ENCODE data around the gene DHCR24. TPM values are rescaled to one million over a fixed set of nuclear protein-coding genes. Genes with fewer than 3 reads are reported as not detected.
A peak's percentile ranks its signal among the peaks of the same experiment; 100 is the strongest.

DHCR24 gene
- total RNA-seq, 1 donor from 2014 or later = 96.4 TPM

DNA sequence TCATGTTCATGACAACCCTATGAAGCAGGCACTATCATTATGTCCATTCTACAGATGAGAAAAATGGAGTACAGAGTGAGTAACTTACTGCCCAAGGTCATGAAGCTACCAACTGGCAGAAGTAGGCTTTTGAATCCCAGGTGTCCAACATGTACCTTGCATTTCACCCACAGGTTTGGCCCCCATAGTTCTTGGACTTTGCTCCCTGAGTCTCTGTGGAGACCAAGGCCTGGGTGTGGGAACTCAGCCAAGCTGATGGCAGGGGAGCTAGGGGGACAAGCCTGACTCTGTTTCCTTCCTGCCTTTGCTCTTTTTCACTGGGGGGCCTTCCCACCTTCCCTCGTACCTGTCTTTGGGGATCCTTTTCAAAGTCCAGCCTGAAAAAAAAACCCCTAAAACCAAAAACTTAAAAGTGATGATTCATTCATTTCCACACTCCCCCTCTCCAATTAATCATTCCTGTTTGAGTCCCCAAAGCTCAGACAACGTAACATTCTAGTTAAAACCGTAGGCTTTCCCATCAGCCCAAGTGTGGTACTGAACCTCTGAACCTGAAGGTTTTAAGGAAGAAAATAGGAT, 77.4 kb downstream of the DHCR24 start:
- Mint-ChIP-seq H3K36me3 (no peaks in the 10 kb centered on the region), H3K9me3 (no peaks in the 10 kb centered on the region), H3K27me3 (ENCODE audit: low read depth) (peaks cover 2% of the 10 kb centered on the region), H3K27ac (no peak overlapping the region), H3K4me1 (no peaks in the 10 kb centered on the region), H3K4me3 (no peak overlapping the region)
- no peak for DNase-seq (ENCODE audit: low spot score in 2 of 2, unreplicated experiment in 2 of 2)
- TF ChIP-seq, protein P1, sequence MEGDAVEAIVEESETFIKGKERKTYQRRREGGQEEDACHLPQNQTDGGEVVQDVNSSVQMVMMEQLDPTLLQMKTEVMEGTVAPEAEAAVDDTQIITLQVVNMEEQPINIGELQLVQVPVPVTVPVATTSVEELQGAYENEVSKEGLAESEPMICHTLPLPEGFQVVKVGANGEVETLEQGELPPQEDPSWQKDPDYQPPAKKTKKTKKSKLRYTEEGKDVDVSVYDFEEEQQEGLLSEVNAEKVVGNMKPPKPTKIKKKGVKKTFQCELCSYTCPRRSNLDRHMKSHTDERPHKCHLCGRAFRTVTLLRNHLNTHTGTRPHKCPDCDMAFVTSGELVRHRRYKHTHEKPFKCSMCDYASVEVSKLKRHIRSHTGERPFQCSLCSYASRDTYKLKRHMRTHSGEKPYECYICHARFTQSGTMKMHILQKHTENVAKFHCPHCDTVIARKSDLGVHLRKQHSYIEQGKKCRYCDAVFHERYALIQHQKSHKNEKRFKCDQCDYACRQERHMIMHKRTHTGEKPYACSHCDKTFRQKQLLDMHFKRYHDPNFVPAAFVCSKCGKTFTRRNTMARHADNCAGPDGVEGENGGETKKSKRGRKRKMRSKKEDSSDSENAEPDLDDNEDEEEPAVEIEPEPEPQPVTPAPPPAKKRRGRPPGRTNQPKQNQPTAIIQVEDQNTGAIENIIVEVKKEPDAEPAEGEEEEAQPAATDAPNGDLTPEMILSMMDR (IDR thresholded peaks at IDR 0.05; ENCODE audit: unreplicated experiment) = no peak

DNA sequence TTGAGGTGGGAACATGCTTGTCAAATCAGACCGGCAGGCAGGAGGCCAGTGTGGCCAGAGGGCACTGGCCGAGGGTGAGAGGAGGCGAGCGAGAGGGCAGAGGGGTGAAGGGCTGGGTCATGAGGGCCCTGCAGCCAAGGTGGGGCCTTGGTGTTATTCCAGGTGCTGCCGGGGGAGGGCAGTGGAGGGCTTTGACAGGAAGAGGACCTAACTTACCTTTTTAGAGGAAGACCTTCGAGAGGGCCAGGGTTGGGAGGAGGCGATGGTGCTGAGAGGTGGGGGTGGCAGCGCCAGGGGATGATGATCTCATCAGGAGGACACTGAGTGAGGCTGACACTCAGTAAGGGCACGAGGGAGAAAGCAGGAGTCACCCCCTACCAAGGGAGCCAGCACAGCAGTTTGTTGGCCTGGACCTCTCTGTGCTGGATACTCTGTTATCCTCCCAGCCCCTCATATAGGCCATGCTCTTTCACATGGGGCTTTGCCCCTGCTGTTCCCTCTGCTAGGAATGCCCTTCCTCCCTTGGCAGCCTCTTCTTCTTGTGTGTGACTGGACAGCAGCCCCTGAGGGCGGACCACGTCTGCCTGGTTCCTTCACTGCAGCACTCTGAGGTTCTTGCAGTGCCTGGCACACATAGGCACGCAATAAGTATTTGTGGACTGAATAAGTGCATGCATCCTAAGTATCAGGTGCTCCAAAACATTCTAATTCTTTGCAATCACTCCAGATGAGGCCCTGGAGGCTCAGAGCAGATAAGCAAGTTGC, 78.4 kb downstream of the DHCR24 start:
- Mint-ChIP-seq H3K4me1 (no peaks in the 10 kb centered on the region), H3K27me3 (ENCODE audit: low read depth) (peaks cover 3% of the 10 kb centered on the region), H3K9me3 (no peaks in the 10 kb centered on the region), H3K27ac (peak overlapping the region; percentile 43), H3K36me3 (no peaks in the 10 kb centered on the region), H3K4me3 (no peak overlapping the region)
- TF ChIP-seq, protein P1 (IDR thresholded peaks at IDR 0.05; ENCODE audit: unreplicated experiment) = no peak
- peak in 1 of 2 experiments; percentile 29 for DNase-seq (ENCODE audit: low spot score in 2 of 2, unreplicated experiment in 2 of 2)

DNA sequence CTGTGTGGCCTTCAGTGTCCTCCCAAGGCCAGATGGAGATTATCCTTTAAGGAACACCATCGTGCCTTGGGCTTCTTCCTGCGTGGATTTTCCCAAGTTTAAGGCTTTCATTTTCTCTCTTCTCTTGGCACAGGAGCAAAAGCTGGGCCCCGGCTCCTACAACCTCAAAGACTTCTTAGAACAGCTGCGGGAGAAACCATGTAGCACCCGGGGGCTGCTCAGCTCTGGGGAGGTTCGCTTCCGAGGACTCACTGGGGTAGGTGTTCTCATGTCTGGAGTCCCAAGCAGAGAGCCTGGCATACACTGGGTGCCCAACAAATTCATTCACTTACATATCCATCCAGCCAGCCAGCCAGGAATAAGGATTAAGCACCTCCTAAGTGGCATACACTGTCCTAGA, 79.2 kb downstream of the DHCR24 start:
- no peaks in the 10 kb centered on the region for H3K36me3 Mint-ChIP-seq
- peaks cover 7% of the 10 kb centered on the region for H3K27me3 Mint-ChIP-seq (ENCODE audit: low read depth)
- TF ChIP-seq, protein P1 (IDR thresholded peaks at IDR 0.05; ENCODE audit: unreplicated experiment) = no peak
- peak in 1 of 2 experiments; percentile 13 for DNase-seq (ENCODE audit: low spot score in 2 of 2, unreplicated experiment in 2 of 2)
- no peak overlapping the region for H3K27ac Mint-ChIP-seq
- no peak overlapping the region for H3K4me3 Mint-ChIP-seq
- H3K9me3 Mint-ChIP-seq = no peaks in the 10 kb centered on the region
- no peaks in the 10 kb centered on the region for H3K4me1 Mint-ChIP-seq

DNA sequence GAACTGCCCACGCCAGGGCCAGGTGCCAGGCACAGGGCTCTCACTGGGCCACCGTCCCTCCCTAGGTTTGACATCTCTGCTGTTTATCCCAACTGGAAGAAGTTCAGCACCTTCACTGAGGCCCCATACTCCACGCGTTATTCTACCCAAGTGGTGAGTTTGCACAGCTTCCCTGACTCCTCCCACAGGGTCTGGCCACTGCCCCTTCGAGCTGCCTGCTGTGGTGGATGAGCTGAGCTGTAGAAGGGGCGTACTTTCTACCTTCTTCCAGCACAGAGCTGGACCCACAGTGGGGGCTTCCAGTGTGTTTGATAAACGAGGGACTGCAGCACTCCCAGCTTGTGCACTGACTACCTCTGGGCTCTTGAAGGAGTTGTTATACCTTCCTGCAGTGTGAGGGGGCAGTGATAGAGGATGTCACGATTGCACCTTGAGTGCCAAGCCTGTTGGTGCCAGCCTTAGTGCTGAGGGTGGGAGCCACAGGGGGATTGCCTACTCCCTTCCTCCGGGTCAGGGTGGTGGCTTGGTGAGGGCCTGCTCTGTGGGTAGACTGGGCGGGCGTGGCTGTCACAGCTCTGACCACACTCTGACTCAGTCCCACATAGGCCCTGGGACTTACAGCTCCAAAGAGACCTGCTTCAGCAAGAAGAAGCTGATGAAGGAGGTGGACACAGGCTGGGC, 79.9 kb downstream of the DHCR24 start:
- Mint-ChIP-seq H3K9me3 (no peaks in the 10 kb centered on the region), H3K36me3 (no peaks in the 10 kb centered on the region), H3K4me1 (no peaks in the 10 kb centered on the region), H3K27ac (no peak overlapping the region), H3K27me3 (ENCODE audit: low read depth) (peaks cover 7% of the 10 kb centered on the region), H3K4me3 (no peak overlapping the region)
- peak in 1 of 2 experiments; percentile 33 for DNase-seq (ENCODE audit: low spot score in 2 of 2, unreplicated experiment in 2 of 2)
- TF ChIP-seq, protein P1 (IDR thresholded peaks at IDR 0.05; ENCODE audit: unreplicated experiment) = no peak

DNA sequence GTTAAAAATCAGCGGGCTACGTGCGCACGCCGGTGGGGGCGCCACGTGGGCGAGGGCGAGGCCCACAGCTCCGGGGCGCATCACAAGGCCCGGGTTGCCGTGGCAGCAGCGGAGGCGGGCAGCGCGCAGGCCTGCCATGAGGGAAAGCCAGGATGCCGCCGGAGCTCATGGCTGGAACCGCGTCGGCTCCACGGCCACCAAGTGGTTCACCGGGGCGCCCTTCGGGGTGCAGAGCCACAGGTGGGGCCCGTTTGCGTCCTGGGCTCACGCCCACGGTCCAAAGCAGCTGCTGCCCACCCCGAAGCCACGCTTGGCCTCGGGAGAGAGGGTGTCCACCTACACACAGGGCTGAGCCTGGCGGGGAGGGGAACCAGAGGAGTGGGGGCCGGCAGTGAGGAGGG, 81.0 kb downstream of the DHCR24 start:
- Mint-ChIP-seq H3K36me3 (no peaks in the 10 kb centered on the region), H3K4me1 (peaks cover 1% of the 10 kb centered on the region), H3K4me3 (no peak overlapping the region), H3K9me3 (no peaks in the 10 kb centered on the region), H3K27ac (no peak overlapping the region), H3K27me3 (ENCODE audit: low read depth) (peaks cover 16% of the 10 kb centered on the region)
- TF ChIP-seq, protein P1 (IDR thresholded peaks at IDR 0.05; ENCODE audit: unreplicated experiment) = no peak
- peak in 1 of 2 experiments; percentile 33 for DNase-seq (ENCODE audit: low spot score in 2 of 2, unreplicated experiment in 2 of 2)
